HEK293 (cell line): Measurements from ENCODE around the gene CARNS1.

Experiments
- AEBP2 ChIP-seq: fragments of 450-650 bp; formaldehyde crosslinking; IDR thresholded peaks from 2 replicates; pipeline ENCODE4 v1.5.1; 2016; ENCODE audit warnings: missing biosample characterization, missing genetic modification characterization, borderline replicate concordance
- CTCF ChIP-seq: fragments of 450-650 bp; formaldehyde crosslinking; IDR thresholded peaks from 2 replicates; pipeline ENCODE4 v1.5.1; 2016; ENCODE audit warnings: missing biosample characterization, missing genetic modification characterization
- MZF1 ChIP-seq: fragments of 450-650 bp; formaldehyde crosslinking; IDR thresholded peaks from 2 replicates; pipeline ENCODE4 v1.5.1; 2017; ENCODE audit warnings: missing biosample characterization, missing genetic modification characterization, borderline replicate concordance
- PBX3 ChIP-seq: sonication (generic); formaldehyde crosslinking; IDR thresholded peaks from 2 replicates; pipeline ENCODE4 v1.8.1; 2022; ENCODE audit warnings: mild to moderate bottlenecking, moderate library complexity, missing genetic modification reagents
- REPIN1 ChIP-seq: fragments of 450-650 bp; formaldehyde crosslinking; IDR thresholded peaks from 2 replicates; pipeline ENCODE4 v1.5.1; 2017; ENCODE audit warnings: missing biosample characterization, missing genetic modification characterization, low read depth
- SCRT1 ChIP-seq: fragments of 450-650 bp; formaldehyde crosslinking; IDR thresholded peaks from 2 replicates; pipeline ENCODE4 v1.5.1; 2016; ENCODE audit warnings: missing biosample characterization, missing genetic modification characterization, borderline replicate concordance
- ZNF23 ChIP-seq: fragments of 450-650 bp; formaldehyde crosslinking; IDR thresholded peaks from 2 replicates; pipeline ENCODE4 v1.5.1; 2016; ENCODE audit warnings: missing biosample characterization, missing genetic modification characterization, borderline replicate concordance
- ZNF341 ChIP-seq: fragments of 450-650 bp; formaldehyde crosslinking; IDR thresholded peaks from 2 replicates; pipeline ENCODE4; 2016; ENCODE audit warnings: low read depth, missing biosample characterization, missing genetic modification characterization
- ZNF398 ChIP-seq: fragments of 450-650 bp; formaldehyde crosslinking; IDR thresholded peaks from 2 replicates; pipeline ENCODE4 v1.5.1; 2017; ENCODE audit warnings: missing biosample characterization, missing genetic modification characterization
- ZNF513 ChIP-seq: fragments of 450-650 bp; IDR thresholded peaks from 2 replicates; pipeline ENCODE4 v1.5.1; 2018; ENCODE audit warnings: missing biosample characterization, missing genetic modification characterization
- ZNF580 ChIP-seq: fragments of 450-650 bp; formaldehyde crosslinking; IDR thresholded peaks from 2 replicates; pipeline ENCODE4 v1.5.1; 2016; ENCODE audit warnings: missing biosample characterization, missing genetic modification characterization
- ZNF658 ChIP-seq: fragments of 450-650 bp; formaldehyde crosslinking; IDR thresholded peaks from 2 replicates; pipeline ENCODE4; 2016; ENCODE audit warnings: missing biosample characterization, missing genetic modification characterization

- TF ChIP-seq ZNF580 (tag by site-specific recombination) (no peak), CTCF (tag by site-specific recombination) (no peak), ZNF23 (tag by site-specific recombination) (no peak), SCRT1 (tag by site-specific recombination) (no peak), PBX3 (CRISPR knock-in tag) (no peak), ZNF658 (tag by site-specific recombination) (no peak), ZNF513 (tag by site-specific recombination) (no peak), ZNF398 (no peak), AEBP2 (tag by site-specific recombination) (no peak), ZNF341 (tag by site-specific recombination) (no peak), REPIN1 (tag by site-specific recombination) (no peak), MZF1 (no peak)
Observed at GRCh38 chr11:67458266-67458665, 42.8 kb downstream of the CARNS1 start.
